Measurements from ENCODE around the gene DGUOK. TPM values are rescaled to one million over a fixed set of nuclear protein-coding genes. Genes with fewer than 3 reads are reported as not detected.
"Not testable (repeated sequence)": the region's sequence is repeated elsewhere in the genome, so short reads cannot be mapped to it uniquely, and the experiment has no call there.

The DGUOK gene
- total RNA-seq, 4 donors from 2014 or later, result 10.2 to 25.2 (median 20.3) TPM

DNA sequence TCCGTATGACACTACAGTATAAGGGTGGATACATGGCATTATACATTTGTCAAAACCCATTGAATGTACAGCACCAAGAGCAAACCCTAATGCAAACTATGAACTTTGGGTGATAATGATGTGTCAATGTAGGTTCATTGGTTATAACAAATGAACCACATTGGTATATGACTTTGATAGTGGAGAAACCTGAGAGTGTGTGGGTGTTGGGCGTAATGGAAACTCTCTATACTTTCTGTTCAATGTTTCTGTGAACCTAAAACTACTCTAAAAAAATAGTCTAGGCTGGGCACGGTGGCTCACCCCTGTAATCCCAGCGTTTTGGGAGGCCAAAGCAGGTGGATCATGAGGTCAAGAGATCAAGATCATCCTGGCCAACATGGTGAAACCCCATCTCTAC is 40.3 kb upstream of the DGUOK start:
- in situ Hi-C loops (cut with MboI; ENCODE audit: low sequenced_read_pairs in 4 of 4), result no loop called here

DNA sequence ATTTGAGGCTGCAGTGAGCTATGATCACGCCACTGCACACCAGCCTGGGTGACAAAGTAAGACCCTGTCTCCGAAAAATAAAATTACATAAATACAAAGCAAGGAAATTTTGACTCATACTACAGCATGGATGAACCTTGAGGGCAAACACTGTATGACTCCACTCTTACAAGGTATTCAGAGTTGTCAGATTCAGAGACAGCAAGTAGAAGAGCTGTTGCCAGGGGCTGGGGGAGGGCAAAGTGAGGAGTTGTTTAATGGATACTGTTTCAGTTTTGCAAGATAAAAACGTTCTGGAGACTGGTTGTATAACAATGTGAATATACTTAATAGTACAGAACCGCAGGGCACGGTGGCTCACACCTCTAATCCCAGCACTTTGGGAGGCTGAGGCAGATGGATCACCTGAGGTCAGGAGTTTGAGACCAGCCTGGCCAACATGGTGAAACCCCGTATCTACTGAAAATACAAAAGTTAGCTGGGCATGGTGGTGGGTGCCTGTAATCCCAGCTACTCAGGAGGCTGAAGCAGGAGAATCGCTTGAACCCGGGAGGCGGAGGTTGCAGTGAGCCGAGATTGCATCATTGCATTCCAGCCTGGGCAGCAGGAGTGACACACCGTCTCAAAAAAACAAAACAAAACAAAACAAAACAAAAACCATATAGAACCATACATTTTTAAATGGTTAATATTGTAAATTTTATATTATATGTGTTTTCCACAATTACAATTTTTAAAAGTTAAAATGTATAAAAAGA is 38.9 kb upstream of the DGUOK start:
- H3K36me3 ChIP-seq; H3K27me3 ChIP-seq; DNase-seq; H3K4me1 ChIP-seq; H3K27ac ChIP-seq; in situ Hi-C loops (cut with MboI; ENCODE audit: low sequenced_read_pairs in 4 of 4); intact Hi-C loops (cut with DNase I; ENCODE audit: low total_unique reads); ATAC-seq; H3K9me3 ChIP-seq; H3K4me3 ChIP-seq: not testable (repeated sequence)

More for the DNA sequence above, 40.3 kb upstream of the DGUOK start:
- DNase-seq (no peak), ATAC-seq (no peak)
- intact Hi-C loops (cut with DNase I; ENCODE audit: low total_unique reads), result no loop called here
- no peaks in the 10 kb centered on the region for H3K27me3 ChIP-seq
- TF ChIP-seq, protein P1, sequence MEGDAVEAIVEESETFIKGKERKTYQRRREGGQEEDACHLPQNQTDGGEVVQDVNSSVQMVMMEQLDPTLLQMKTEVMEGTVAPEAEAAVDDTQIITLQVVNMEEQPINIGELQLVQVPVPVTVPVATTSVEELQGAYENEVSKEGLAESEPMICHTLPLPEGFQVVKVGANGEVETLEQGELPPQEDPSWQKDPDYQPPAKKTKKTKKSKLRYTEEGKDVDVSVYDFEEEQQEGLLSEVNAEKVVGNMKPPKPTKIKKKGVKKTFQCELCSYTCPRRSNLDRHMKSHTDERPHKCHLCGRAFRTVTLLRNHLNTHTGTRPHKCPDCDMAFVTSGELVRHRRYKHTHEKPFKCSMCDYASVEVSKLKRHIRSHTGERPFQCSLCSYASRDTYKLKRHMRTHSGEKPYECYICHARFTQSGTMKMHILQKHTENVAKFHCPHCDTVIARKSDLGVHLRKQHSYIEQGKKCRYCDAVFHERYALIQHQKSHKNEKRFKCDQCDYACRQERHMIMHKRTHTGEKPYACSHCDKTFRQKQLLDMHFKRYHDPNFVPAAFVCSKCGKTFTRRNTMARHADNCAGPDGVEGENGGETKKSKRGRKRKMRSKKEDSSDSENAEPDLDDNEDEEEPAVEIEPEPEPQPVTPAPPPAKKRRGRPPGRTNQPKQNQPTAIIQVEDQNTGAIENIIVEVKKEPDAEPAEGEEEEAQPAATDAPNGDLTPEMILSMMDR (IDR thresholded peaks at IDR 0.05 in 4 of 5, conservative IDR thresholded peaks at IDR 0.05 in 1 of 5), result no peak
- no peak for TF ChIP-seq POLR2A (IDR thresholded peaks at IDR 0.05)
- no peak overlapping the region for H3K4me3 ChIP-seq
- H3K9me3 ChIP-seq, result no peaks in the 10 kb centered on the region
- no peaks in the 10 kb centered on the region for H3K36me3 ChIP-seq
- H3K27ac ChIP-seq, result no peak overlapping the region
- H3K4me1 ChIP-seq, result no peaks in the 10 kb centered on the region

DNA sequence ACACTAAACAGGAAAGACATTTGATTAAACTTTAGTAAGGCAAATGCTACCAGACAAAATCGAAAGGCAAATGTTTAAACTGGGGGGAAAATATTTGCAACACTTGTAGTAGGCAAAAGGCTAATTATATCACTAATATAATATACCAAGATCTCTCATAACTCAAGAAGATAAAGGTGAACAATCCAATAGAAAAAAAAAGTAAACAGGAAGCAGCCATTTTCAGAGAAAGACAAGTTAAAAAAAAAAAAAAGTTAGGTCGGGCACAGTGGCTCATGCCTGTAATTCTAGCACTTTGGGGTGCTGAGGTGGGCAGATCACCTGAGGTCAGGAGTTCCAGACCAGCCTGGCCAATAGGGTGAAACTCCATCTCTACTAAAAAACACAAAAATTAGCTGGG is 38.3 kb upstream of the DGUOK start:
- Histone ChIP-seq H3K4me1 (no peaks in the 10 kb centered on the region), H3K4me3 (no peak overlapping the region), H3K27me3 (no peaks in the 10 kb centered on the region), H3K27ac (no peak overlapping the region), H3K9me3 (no peaks in the 10 kb centered on the region), H3K36me3 (no peaks in the 10 kb centered on the region)
- TF ChIP-seq, protein P1 (IDR thresholded peaks at IDR 0.05 in 4 of 5, conservative IDR thresholded peaks at IDR 0.05 in 1 of 5), result no peak
- TF ChIP-seq POLR2A (IDR thresholded peaks at IDR 0.05), result no peak
- DNase-seq, result no peak
- in situ Hi-C loops (cut with MboI; ENCODE audit: low sequenced_read_pairs in 4 of 4), result no loop called here
- intact Hi-C loops (cut with DNase I; ENCODE audit: low total_unique reads), result no loop called here
- no peak for ATAC-seq

DNA sequence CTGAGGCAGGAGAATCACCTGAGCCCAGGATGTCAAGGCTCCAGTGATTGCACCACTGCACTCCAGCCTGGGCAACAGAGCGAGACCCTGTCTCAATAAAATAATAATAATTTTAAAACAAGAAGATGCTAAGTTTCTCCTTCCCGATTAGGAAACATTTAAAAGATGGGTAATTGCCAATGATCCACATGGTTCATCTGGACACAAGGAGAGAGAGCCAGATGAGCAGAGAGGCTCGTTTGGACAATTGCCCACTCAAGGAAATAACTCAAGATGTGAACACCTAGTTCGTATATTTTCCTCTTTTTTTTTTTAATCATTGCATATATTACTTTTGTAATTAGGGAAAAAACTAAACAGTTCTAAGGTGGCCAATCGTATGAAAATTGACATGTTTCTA is 37.5 kb upstream of the DGUOK start:
- no peak for TF ChIP-seq POLR2A (IDR thresholded peaks at IDR 0.05)
- TF ChIP-seq, protein P1 (IDR thresholded peaks at IDR 0.05 in 4 of 5, conservative IDR thresholded peaks at IDR 0.05 in 1 of 5), result no peak
- Histone ChIP-seq H3K27ac (no peak overlapping the region), H3K4me1 (no peaks in the 10 kb centered on the region), H3K36me3 (no peaks in the 10 kb centered on the region), H3K9me3 (no peaks in the 10 kb centered on the region), H3K27me3 (no peaks in the 10 kb centered on the region), H3K4me3 (no peak overlapping the region)
- intact Hi-C loops (cut with DNase I; ENCODE audit: low total_unique reads) (no loop called here), in situ Hi-C loops (cut with MboI; ENCODE audit: low sequenced_read_pairs in 4 of 4) (no loop called here)
- no peak for DNase-seq
- no peak for ATAC-seq

DNA sequence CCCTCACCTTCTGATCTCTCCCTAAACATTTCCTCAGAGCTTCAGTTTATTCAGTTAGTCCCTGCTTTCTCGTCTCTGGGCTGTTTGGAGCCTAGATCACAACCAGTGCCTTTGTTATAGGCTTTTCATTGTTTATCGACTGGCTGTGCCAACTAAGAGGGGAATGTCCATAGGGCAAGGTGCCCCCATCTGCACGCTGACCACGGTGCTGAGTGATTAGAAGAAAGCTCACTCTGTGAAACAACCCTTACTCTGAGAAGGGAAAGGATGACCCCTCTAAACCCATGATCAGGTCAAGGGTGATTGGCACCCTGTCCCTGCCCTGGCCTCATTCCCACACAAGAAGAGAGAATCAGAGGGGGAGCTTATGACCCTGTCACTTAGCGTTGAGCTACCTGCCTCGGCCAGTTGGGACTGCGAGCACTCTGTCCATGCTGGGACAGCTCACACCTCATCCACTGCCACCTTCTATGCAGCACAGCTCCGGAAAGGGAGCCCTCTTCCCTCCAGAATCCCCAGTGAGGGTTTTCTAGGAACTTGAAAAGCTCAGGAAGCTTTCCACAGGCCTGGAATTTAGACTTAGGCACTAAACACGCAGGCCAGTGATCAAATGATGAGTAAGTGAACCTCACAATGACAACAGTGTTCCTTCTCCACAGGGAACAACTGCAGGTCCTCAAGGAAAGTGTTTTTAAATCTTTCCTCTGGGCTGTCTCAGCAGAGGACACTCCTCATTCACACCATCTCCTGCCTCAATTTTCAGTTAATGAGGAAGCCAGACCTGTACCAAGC is 36.2 kb upstream of the DGUOK start:
- H3K9me3 ChIP-seq, result no peaks in the 10 kb centered on the region
- in situ Hi-C loops (cut with MboI; ENCODE audit: low sequenced_read_pairs in 4 of 4) (no loop called here), intact Hi-C loops (cut with DNase I; ENCODE audit: low total_unique reads) (no loop called here)
- ATAC-seq, result no peak
- H3K27ac ChIP-seq, result no peak overlapping the region
- H3K4me3 ChIP-seq, result no peak overlapping the region
- H3K36me3 ChIP-seq, result no peaks in the 10 kb centered on the region
- no peak for DNase-seq
- H3K4me1 ChIP-seq, result no peaks in the 10 kb centered on the region
- no peaks in the 10 kb centered on the region for H3K27me3 ChIP-seq
- TF ChIP-seq, protein P1 (IDR thresholded peaks at IDR 0.05 in 4 of 5, conservative IDR thresholded peaks at IDR 0.05 in 1 of 5), result no peak
- no peak for TF ChIP-seq POLR2A (IDR thresholded peaks at IDR 0.05)
